Rectal smooth muscle tissue (tissue), 1 donor: ENCODE data around the gene TAF11.
A peak's percentile ranks its signal among the peaks of the same experiment; 100 is the strongest.
"Not testable (repeated sequence)": the region's sequence is repeated elsewhere in the genome, so short reads cannot be mapped to it uniquely, and the experiment has no call there.

ENCODE experiments used
- H3K27ac ChIP-seq: one replicate; pipeline ENCODE4 v1.7.0; 2013; ENCODE audit warnings: low read depth, low read length, inconsistent platforms
- H3K27me3 ChIP-seq: one replicate; pipeline ENCODE4 v1.7.0; 2013; ENCODE audit warnings: low read length; ENCODE audit not compliant: control insufficient read depth, insufficient read depth
- H3K36me3 ChIP-seq: one replicate; pipeline ENCODE4 v1.7.0; 2013; ENCODE audit warnings: low read length; ENCODE audit not compliant: control insufficient read depth, insufficient read depth
- H3K4me1 ChIP-seq: one replicate; pipeline ENCODE4 v1.7.0; 2013; ENCODE audit warnings: low read length; ENCODE audit not compliant: control insufficient read depth, insufficient read depth
- H3K4me3 ChIP-seq: one replicate; pipeline ENCODE4 v1.7.0; 2013; ENCODE audit warnings: low read length
- H3K9ac ChIP-seq: one replicate; pipeline ENCODE4 v1.7.0; 2013; ENCODE audit warnings: low read length

TAF11 gene

DNA sequence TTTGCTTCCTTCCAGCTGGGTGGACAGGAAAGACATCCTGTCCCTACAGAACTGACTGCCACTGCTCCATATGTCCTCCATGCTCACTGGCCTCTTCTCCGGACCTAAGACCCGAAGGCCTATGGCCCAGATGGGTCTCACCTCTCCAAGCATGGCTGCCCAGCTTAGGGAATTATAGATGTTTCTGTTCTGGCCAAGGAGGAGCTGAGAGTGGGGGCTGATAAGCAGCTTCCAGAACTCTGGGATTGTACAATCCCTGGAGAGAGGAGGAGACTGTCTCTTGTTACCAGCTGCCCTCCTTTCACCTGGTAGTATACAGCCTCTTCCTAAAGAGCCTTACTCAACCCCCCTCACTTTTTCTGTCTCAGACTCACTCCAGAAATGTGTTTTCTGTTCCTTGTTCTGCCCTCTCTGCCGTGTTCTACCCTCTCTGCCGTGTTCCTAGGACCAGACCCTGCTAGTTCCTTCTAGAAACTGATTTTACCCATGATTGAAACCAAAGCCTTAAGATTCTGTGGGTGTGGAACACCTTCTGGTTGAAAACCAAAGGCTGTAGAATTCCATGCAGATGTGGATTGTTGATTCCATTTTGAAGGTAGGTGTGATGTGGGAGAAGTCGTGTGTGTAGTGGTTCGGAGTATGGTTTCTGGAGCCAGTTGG lies 29.9 kb upstream of the TAF11 start:
- no peaks in the 10 kb centered on the region for H3K27me3 ChIP-seq
- no peak overlapping the region for H3K4me3 ChIP-seq
- H3K27ac ChIP-seq = no peak overlapping the region
- no peaks in the 10 kb centered on the region for H3K36me3 ChIP-seq
- H3K9ac ChIP-seq = no peak overlapping the region
- H3K4me1 ChIP-seq = peaks cover 2% of the 10 kb centered on the region

DNA sequence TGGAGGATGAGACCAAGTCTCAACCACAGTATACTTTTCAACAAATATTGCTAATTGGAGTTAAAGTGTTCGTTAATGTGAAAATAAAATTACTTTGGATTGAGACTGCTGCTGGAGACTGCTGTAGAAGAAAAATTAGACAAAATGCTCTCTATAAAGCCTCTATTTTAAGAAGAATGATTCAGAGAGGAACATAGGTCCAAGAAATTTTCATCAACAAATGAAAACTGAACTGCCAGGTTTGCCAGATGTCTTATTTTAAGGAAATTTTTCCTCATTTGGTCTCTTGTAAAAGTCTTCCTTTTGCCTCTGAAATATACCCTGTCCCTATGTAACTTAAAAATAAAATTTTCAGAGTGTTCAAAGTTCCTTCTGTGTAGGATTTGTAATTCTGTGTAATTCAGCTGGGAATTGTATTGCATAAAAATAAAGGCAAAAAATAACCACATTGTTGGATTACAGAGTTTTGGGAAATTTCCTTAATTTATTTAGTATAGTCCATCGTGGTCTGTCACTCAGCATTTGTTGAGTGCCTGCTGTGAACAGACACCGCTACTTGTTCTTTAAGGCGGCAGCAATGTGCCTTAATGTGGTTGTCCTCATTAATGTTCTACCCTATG lies 28.6 kb upstream of the TAF11 start:
- Histone ChIP-seq H3K4me3 (no peak overlapping the region), H3K9ac (no peak overlapping the region), H3K27ac (peak overlapping the region; percentile 41), H3K27me3 (no peaks in the 10 kb centered on the region), H3K4me1 (peaks cover 2% of the 10 kb centered on the region), H3K36me3 (no peaks in the 10 kb centered on the region)

DNA sequence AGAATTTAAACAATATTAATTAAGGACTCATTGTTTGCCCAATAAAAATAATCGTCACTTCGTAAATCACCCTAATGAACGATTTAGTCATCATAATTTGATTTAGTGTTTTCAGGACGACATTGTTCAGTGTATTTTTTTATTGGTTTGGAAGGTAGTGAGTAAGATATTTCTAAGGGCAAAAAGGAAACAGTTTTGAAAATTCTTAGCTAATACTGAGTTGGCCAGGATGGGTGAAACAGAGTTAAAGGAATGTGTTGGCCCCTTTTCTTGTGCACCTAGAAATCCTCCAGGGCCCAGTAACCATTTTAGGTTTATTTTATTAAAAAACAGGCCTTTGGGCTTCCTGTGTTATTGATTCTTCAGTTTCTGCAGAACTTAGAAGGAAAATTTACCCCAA lies 26.5 kb upstream of the TAF11 start:
- Histone ChIP-seq H3K4me3 (no peak overlapping the region), H3K4me1 (peaks cover 2% of the 10 kb centered on the region), H3K36me3 (no peaks in the 10 kb centered on the region), H3K9ac (no peak overlapping the region), H3K27ac (no peak overlapping the region), H3K27me3 (no peaks in the 10 kb centered on the region)

DNA sequence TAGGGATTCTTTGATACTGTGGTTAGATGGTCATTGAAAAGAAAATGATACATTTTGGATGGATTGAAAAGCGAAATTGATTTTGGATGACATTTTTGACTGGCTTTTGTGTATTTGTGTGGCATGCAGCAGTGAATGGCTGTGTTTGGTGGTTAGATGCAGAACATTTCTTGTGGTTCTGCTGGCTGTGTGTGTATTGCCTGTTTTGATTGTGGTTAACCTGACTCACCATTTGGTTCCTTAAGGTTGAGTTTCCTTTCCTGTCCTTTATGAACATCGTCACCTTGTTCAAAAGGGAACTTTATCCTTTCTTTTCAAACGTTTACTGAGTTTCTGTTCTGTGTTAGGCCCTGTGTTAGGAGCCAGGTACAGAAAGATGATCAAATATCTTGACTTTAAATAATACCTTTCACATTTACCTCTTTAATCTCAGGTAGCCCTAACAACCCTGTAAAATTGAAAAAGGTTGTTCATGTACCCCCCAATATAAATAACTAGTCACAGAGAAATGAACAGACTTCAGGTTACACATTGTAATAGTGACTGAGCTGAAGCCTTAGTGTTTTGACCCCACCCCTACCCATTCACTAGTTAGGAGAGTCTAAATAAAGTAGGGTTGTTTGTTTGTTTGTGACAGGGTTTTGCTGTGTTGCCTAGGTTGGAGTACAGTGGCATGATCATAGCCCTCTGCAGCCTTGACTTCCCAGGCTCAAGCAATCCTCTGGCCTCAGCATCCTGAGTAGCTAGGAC lies 25.0 kb upstream of the TAF11 start:
- H3K4me1 ChIP-seq = peaks cover 2% of the 10 kb centered on the region
- H3K27ac ChIP-seq = no peak overlapping the region
- no peak overlapping the region for H3K4me3 ChIP-seq
- no peaks in the 10 kb centered on the region for H3K27me3 ChIP-seq
- no peaks in the 10 kb centered on the region for H3K36me3 ChIP-seq
- no peak overlapping the region for H3K9ac ChIP-seq

DNA sequence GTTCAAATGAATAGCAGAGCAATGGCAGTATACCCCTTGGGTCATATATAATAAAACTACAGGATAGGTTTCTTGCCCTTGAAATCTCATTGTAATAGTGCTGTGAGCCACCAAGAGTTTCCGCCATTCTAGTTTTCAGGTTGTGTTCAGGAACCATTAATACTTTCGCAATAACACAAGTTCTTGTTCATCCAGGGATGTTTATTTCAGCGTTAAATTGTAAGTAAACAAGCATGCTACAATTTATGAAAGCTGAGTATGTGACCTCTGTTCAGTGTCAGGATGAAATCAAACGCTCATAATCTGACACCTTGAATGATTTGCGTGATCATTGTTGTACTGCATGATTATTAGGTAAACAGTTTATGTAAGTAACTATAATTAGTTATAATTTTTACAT lies 24.0 kb upstream of the TAF11 start:
- no peaks in the 10 kb centered on the region for H3K4me1 ChIP-seq
- H3K36me3 ChIP-seq = no peaks in the 10 kb centered on the region
- no peak overlapping the region for H3K27ac ChIP-seq
- H3K27me3 ChIP-seq = no peaks in the 10 kb centered on the region
- no peak overlapping the region for H3K4me3 ChIP-seq
- no peak overlapping the region for H3K9ac ChIP-seq

DNA sequence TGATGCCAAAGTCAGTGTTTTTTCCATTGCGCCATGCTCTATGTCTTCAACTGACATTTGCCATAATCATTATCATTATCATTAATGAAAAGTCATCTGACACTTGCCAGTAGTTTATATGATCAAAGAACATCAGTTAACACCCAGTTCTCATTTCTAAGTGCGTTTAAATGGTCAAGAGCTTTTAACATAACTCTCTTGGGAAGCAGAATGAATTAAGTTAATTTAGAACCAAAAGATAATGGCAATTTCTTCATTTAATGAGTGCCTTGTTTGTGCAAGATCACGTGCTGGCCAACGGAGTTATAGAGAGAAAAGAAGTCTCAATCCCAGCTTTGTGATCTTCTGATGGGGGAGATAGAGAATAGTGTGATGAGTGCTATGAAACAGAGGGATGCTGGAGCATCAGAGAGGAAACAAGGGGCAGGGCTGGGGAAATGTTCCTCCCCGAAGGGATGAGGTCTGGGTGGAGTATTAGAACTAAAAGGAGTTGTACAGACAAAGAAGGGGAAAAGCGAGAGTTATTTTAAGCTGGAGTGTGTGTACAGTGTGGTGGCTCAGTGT lies 21.6 kb upstream of the TAF11 start:
- Histone ChIP-seq H3K36me3 (no peaks in the 10 kb centered on the region), H3K4me3 (no peak overlapping the region), H3K27ac (no peak overlapping the region), H3K27me3 (no peaks in the 10 kb centered on the region), H3K9ac (no peak overlapping the region), H3K4me1 (no peaks in the 10 kb centered on the region)

DNA sequence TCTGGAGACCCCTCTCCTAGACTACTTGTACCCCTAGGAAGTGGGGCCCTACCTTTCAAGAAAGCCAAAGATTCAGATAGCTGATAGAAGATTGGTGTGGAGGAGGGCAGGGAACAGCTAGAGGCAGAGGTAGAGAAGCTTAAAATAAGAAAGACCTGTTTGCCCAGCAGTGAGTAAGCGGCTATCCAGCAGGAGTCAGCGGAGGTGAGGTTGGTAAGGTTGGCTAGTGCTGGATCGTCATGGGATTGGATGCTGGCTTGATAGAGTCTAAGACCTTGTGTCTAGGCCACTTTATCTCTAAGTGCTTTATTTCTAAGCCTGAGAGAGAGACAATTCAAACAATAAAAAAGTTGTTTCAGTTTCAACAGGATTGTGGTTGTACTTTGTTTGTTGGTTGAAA lies 20.4 kb upstream of the TAF11 start:
- Histone ChIP-seq H3K27ac (no peak overlapping the region), H3K4me1 (no peaks in the 10 kb centered on the region), H3K9ac (no peak overlapping the region), H3K36me3 (no peaks in the 10 kb centered on the region), H3K27me3 (no peaks in the 10 kb centered on the region), H3K4me3 (no peak overlapping the region)

DNA sequence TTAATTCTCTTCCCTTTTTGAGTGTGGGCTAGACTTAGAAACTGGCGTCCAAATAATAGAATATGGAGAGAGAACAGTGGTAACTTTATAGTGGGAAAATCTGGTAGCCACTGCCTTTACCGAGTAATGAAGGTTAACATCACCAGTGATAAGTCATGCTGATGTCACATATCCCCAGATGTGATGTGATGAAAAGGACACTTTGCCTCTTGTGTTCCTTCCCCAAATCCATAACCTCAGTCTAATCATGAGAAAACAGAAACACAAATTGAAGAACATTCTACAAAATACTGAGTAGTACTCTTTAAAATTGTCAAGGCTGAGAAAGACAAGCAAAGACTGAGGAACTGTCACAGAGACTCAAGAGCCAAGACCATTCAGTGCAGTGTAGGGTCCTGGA lies 19.0 kb upstream of the TAF11 start:
- Histone ChIP-seq H3K4me3 (no peak overlapping the region), H3K36me3 (no peaks in the 10 kb centered on the region), H3K27ac (no peak overlapping the region), H3K9ac (no peak overlapping the region), H3K4me1 (no peaks in the 10 kb centered on the region), H3K27me3 (no peaks in the 10 kb centered on the region)

DNA sequence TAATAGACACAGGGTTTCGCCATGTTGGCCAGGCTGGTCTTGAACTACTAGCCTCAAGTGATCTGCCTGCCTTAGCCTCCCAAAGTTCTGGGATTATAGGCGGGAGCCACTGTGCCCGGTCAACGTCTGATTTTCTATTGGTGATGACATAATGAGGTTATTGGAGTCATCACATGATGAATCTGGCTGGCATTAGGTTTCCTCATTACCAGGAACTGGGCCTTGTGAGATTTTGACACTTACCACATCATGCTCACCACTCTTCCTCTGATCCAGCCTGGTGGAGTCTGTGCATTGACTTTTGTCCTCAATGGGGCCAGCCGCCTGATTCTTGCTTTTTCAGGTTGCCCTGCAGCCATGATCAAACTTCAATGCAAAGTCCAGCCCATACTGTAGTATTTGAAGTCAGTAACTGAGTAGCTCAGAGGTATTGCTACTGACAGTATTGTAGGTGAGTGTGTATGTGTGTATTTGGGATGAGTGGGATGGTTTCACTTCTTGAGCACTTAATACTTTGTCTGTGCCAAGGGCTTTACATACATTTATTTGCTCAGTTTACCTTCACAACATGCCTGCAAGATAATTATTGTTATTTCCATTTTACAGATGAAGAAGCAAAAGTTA lies 17.3 kb upstream of the TAF11 start:
- Histone ChIP-seq H3K4me3 (no peak overlapping the region), H3K9ac (no peak overlapping the region), H3K27ac (no peak overlapping the region), H3K4me1 (no peaks in the 10 kb centered on the region), H3K36me3 (no peaks in the 10 kb centered on the region), H3K27me3 (no peaks in the 10 kb centered on the region)

DNA sequence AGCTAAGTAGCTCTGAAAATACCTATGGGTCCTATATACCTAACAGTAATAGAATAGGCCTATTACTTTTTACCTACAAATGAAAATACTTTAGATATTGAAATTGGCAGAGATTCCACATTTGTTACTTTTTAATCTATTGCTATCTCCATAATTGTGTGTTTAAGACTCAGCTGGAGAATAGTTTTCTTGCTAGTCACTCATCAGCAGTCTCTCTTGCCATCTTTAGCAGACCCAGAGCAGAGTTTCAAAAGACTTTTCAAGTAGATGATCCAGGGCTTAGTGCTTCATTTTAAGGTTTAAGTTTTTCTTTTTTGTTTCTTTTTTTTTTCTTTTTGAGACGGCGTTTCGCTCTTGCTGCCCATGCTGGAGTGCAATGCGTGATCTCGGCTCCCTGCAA lies 14.1 kb upstream of the TAF11 start:
- H3K27ac ChIP-seq = no peak overlapping the region
- H3K4me3 ChIP-seq = no peak overlapping the region
- no peaks in the 10 kb centered on the region for H3K36me3 ChIP-seq
- no peaks in the 10 kb centered on the region for H3K27me3 ChIP-seq
- peaks cover 4% of the 10 kb centered on the region for H3K4me1 ChIP-seq
- no peak overlapping the region for H3K9ac ChIP-seq

DNA sequence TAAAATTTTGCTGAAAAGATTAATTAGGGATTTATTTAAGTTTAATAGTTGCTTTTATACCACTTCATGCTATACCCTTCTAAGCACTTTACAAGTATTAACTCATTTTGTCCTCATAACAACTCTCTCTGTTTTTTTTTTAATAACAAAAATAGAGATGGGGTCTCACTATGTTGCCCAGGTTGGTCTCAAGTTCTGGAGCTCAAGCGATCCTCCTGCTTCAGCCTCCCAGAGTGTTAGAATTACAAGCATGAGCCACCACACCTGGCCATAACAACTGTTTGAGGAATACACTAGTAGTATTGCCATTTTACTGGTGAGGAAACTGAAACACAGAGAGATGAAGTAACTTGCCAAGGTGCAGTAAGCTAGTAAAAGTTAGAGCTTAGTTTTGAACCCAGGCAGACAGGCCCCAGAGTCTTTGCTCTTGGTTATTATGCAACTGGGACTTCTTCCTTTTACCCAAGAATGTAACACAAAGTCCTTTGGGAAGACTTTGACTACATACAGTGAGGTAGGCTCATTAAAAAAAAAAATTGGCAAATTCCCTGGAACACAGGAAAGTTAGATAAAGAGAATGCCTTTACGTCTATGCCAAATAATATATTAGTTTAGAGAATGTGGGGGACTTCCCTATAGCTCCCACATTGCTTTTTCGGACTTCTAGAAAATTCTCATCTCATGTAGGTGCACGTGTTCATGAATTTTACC lies 12.6 kb upstream of the TAF11 start:
- peaks cover 4% of the 10 kb centered on the region for H3K4me1 ChIP-seq
- H3K4me3 ChIP-seq = no peak overlapping the region
- H3K27ac ChIP-seq = no peak overlapping the region
- H3K36me3 ChIP-seq = no peaks in the 10 kb centered on the region
- no peaks in the 10 kb centered on the region for H3K27me3 ChIP-seq
- no peak overlapping the region for H3K9ac ChIP-seq

DNA sequence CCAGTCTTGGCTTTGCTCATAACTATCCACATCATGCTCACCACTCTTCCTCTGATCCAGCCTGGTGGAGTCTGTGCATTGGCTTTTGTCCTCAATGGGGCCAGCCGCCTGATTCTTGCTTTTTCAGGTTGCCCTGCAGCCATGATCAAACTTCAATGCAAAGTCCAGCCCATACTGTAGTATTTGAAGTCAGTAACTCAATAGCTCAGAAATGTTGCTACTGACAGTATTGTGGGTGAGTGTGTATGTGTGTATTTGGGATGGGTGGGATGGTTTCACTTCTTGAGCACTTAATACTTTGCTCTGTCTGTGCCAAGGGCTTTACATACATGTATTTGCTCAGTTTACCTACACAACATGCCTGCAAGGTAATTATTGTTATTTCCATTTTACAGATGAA lies 11.9 kb upstream of the TAF11 start:
- not testable (repeated sequence) for H3K27me3 ChIP-seq, H3K27ac ChIP-seq, H3K4me3 ChIP-seq, H3K4me1 ChIP-seq, H3K36me3 ChIP-seq, H3K9ac ChIP-seq
